HT-29 (cell line): ENCODE results near the gene STARD9. TPM values are rescaled to one million over a fixed set of nuclear protein-coding genes. Genes with fewer than 3 reads are reported as not detected.
"Not testable (repeated sequence)": the region's sequence is repeated elsewhere in the genome, so short reads cannot be mapped to it uniquely, and the experiment has no call there.

Experiments used
- DNase-seq: peaks from one replicate; pipeline ENCODE4 v3.0.0-alpha.2; 2015; ENCODE audit warnings: low spot score
- total RNA-seq: library from RNA; depleted of rRNA; stranded (reverse); fragments of >200 nt; shearing (Covaris generic); gene quantifications from 2 replicates; pipeline ENCODE4 v1.2.3, GENCODE V29; 2014

STARD9 gene
- total RNA-seq, 1 experiment from 2014 or later = 0.15 TPM

DNA sequence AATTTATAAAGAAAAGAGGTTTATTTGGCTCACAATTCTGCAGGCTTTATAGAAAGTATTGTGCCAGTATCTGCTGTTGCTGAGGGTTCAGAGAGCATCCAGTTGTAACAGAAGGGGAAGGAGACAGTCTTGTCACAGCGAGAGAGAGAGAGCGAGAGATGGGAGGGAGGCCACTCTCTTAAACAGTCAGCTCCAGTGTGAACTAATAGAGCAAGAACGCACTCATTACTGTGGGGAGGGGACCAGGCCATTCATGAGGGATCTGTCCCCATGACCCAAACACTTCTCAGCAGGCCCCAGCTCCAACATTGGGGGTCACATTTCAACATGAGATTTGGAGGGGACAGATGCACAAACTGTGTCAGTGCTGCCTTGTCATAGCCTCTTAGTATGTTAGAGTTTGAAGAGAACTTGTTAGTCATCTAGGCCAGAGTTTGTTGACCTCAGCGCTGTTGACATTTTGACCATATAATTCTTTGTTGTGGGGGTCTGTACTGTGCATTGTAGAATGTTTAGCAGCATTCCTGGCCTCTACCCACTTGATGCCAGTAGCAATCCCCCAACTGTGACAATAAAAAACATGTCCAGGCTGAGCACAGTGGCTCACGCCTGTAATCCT, 15.3 kb downstream of the STARD9 start:
- DNase-seq = no peak

DNA sequence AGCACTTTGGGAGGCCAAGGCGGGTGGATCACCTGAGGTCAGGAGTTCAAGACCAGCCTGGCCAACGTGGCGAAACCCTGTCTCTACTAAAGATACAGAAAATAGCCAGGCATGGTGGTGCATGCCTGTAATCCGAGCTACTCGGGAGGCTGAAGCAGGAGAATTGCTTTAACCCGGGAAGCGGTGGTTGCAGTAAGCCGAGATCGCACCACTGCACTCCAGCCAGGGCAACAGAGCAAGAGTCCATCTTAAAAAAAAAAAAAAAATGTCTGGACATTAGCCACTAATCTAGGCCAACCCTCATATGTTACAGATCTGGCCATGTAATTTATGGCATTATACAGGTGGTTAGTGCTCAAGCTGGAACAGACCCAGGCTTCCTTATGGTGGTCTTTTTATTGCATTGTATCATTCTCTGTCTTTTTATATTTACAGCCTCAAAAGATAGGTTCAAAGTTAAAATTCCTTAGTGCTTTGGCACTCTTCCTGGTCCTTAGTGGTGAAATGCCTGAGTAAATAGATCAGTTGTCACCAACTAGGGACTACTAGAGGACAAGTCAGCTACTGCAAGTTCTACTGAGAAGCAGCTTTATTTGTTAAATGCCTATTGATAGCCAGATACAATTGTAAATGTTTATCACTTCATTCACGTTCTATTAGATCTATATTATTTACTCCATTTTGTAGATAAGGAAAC, 16.0 kb downstream of the STARD9 start:
- peak; percentile 55 for DNase-seq

DNA sequence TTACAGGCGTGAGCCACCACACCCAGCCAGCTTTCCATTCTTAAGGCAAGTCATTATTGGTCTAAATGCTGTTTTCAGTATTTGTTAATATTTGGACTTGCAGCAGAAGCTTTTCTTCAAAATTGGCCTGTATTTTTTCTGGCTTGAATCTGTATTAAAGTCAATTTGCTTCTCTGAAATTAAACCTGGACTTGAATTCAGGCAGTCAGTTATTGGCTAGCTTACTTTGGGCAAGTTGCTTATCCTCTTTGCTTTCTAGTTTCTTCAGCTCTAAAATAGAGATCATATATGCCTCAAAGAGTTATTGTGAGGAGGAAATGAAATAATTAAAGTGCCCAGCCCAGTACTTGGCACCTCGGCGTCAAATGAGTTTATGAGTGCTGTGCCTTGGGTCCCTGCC, 17.3 kb downstream of the STARD9 start:
- DNase-seq = no peak

DNA sequence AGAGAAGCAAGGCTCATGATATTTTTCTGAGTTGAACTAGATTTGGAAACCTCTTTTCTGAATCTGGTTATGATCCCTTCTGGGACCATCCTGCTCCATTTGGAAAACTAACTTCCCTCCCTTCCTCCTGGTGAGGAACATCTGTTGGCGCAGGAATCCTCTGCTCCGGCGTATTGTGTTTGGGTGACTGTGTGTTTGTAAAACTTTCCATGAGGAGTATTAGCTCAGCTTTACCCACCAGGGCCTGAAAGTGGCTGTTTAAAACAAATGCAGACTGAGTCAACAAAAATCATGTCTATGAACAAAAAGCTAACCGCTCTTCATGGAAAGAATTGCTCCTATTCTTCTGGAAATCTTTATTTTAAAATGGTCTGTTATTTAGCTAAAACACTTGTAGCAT, 17.7 kb downstream of the STARD9 start:
- DNase-seq = no peak

DNA sequence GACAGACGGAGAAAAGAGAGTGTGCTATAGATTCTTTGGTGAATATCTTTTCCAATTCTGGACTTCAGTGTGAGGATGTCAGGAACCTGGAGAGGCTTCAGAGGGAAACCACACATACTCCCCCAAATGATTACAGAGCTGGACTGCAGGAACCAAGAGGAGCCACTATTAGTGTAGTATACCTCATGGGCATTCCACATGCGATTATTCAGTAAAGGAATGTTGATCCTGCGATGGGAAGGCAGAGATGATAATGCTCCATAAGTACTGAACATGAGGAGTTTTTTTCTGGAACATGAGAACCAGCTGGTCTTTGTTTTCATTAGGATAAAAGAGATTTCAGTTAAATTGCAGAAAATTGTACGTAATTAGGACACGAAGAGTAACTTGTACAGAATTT, 18.7 kb downstream of the STARD9 start:
- no peak for DNase-seq

DNA sequence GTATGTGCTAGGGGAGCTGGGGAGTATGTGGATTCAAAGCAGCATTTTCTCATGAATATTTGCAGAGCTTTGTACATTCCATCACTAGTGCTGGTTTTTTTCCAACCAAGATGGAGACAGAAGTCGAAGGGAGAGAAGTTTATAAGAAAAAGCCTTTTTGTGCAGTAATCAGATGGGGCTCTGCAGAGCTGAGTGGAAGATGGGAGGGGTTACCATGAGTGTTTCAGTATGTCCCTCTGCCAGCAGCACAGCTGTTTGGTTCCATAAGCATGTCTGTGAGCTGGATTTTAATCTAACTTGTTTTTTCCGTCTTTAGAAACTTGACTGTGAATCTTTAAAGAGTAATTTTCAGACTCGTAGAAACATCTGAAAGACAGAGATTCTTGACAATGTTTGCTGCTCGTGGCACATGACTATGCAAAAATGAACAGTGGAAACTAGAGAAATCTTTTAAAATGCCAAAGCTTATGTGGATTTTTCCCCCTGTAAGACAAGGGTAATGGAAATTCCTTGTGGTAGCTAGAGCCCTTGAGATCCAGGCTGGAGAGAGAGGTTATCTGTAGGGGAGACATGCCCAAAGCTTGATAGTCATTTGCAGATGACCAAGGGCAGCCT, 20.3 kb downstream of the STARD9 start:
- no peak for DNase-seq

DNA sequence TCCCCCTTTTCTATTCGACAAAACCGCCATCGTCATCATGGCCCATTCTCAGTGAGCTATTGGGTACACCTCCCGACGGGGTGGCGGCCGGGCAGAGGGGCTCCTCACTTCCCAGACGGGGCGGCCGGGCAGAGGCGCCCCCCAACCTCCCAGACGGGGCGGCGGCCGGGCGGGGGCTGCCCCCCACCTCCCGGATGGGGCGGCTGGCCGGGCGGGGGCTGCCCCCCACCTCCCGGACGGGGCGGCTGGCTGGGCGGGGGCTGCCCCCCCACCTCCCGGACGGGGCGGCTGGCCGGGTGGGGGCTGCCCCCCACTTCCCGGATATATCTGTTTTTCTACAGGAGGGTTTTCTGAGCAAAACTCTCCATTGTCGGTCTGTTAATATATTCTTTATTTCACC, 25.9 kb downstream of the STARD9 start:
- not testable (repeated sequence) for DNase-seq

DNA sequence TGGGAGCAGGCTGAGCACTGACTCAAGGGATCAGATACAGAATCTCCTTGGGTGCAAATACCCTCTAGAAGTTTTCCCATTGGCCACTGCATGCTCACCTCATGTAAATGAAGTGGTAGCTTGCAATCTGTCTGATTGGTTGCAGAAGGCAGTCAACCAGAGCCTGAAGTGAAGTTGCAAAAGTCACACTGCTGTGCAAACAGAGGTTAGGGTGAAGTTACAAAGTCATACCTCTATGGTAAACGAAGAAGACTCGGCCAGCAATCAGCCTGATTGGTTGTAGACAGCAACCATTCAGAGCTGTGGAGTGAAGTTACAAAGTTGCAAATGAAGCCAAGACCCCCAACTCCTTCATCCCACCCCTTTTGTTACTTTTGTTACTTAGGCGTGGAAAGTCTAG, 27.1 kb downstream of the STARD9 start:
- no peak for DNase-seq

DNA sequence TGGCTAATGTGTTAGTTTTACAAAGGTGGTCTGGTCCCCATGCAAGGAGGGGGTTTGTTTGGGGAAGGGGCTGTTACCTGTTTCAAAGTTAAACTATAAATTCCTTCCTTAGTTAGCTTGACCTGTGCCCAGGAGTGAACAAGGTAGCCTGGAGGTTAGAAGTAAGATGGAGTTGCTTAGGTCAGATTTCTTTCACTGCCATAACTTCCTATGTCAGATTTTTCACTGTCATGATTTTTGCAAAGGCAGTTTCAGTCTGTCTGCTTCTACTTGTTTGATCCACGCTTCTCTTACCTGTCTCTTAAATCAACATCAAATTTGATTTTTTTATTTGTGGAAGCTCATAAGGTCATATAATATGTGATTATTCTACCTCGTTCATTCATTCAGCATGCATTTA, 28.6 kb downstream of the STARD9 start:
- no peak for DNase-seq

DNA sequence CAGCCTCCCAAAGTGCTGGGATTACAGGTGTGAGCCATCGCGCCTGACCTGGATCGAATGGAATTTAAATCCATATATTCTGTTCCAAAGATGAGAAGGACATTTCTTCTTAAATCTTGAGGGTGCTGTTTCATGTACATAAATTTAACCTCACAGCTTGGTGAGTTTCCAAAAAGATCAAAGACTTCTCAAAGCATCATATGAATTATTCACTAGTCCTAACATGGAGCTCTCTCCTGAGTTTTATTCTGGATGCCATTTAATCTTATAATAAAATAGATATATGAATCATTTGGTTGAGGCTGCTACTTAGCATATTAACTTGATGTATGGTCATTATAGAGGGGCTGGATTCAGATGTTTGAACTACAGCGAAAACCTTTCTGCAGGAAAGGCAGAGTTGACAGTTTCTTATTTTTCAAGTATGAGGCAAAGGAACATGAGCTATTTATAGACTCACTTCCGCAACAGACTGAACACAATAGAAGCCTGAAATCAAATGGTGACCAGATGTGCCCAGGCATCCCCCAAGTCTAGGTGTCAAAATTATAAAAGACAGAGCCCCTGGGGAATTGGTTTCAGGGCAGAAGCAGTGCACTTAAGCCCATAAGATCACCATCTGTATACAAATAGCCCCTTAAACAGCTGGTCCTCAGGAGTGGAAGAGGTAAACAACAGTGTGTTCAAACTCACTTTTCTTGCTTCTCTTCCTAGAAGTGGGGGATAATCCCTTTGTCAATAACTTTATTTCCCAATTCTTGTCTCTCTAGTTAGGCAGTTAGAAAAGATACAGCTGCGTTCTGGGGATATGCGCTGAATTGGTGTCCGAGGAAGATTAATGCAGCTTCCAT, 29.7 kb downstream of the STARD9 start:
- no peak for DNase-seq

DNA sequence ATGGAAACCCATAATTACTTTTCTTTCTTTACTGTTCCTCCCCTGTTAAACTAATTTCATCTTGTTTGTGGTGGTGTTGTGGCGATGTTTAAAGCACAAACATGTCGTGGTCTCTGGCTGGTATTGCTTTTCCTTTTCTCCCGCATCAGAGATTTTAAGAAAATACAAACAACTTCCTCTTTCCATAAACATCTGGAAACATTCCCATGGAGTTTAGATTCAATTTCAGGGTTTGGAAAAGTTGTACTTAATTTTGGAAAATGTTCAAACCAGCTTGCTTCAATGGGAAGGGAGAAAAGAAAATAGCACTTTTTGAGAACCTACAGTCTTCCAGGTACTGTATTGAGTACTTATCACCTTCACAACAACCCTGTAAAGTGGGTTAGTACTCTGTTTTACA, 30.4 kb downstream of the STARD9 start:
- DNase-seq = no peak

DNA sequence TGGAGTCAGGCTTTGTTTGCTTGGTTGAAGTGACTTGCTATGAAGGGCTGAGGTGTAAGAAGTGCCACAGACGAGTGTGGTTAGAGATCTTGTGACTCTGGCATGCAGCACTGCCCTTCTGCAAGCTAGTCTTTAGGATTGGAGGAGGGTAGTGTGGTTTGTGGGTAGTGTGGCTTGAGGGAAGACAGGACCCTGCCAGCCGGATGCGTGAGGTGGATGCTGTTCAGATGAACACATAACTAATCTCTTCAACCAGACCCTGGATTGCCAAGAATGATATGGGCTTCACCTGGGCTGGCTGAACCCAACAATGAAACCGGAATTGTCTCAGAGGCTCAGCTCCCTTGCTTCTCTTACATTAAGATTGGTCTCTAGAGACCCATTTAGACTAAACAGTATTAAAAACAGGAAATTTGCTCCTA, 32.7 kb downstream of the STARD9 start:
- no peak for DNase-seq

DNA sequence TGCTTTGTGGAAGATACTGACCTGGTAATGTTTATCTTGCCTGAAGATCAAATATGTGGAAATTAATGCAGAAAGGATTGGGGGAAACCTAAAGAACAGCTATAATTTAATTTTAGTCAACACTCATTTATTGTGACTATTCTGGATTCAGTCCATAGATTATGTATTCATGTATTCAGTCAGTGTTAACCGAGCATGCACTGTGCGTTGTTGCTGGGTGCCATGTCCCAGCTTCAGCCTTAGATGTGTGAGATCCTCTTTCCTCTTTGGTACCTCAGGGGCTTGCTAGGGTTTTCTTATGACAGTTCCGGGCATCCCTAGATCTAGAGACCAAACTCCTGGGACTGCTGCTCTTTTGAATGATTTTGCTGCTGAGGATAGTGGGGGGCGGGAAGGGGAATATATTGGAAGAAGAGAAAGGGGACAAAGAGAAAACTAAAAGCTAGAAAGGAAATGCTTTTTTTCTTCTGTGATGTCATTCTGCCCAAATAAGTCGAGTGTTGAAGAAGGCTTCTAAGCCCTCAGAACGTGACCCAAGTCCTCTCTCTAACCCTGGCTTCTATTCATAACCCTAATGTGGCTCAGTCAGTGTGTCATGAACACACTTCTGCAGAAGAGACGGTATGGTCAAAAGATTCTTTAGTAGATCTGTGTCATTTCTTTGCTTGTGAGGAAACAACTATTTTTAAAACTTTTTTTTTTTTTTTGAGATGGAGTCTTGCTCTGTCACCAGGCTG, 33.5 kb downstream of the STARD9 start:
- no peak for DNase-seq

DNA sequence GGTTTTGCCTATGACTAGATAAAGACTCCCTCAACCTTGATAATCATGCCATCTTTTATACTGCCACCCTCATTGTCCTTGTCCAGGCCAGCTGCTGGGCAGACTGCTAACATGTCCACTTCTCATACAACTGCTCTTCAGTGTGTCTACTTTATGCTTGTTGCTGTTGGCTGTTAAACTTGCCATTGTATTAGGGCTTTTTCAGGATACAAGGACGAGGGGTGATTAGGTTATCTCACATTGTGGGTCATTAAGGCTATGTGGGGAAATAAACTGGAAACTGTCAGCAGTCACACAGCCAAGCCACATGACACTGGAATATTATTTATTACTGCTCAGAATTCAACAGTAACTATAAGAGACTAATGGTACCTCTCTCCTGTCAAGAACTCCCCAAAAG, 36.1 kb downstream of the STARD9 start:
- no peak for DNase-seq

DNA sequence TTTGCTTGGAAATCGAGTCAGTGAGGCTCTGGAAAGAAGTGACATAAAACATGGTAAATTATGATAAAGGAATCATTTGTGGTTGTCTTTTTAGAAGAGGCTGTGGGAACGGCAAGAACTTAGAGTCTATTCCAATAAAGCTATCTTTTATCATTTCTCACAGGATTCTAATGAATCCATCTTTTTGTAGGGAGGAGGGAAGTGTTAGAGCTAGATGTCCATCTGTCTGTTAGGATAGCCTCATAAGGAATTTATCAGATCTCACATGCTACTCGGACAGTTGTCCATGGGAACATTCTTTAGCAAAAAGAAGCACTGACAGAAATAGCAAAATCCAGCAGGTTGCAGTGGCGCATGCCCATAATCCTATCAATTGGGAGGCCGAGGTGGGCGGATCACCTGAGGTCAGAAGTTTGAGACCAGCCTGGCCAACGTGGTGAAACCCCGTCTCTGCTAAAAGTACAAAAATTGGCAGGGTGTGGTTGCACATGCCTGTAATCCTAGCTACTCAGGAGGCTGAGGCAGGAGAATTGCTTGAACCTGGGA, 37.0 kb downstream of the STARD9 start:
- no peak for DNase-seq

DNA sequence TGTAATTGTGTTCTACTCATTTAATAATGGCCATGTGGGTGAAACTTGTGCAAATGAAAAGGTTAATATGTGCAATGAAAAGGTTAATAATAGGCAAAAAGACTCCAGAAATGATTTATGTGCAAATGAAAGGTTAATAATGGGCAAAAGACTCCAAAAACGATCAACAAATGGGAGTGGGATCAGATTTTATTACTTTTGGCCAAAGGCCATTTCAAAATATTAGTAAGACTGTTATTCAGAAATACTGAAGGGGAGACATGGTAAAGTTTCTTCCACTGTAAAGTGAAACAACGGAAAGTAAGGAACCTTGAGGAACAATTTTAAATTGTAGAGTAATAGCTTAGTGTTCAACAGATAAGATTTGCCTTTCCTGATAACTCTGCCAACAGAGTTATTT, 40.7 kb downstream of the STARD9 start:
- no peak for DNase-seq

DNA sequence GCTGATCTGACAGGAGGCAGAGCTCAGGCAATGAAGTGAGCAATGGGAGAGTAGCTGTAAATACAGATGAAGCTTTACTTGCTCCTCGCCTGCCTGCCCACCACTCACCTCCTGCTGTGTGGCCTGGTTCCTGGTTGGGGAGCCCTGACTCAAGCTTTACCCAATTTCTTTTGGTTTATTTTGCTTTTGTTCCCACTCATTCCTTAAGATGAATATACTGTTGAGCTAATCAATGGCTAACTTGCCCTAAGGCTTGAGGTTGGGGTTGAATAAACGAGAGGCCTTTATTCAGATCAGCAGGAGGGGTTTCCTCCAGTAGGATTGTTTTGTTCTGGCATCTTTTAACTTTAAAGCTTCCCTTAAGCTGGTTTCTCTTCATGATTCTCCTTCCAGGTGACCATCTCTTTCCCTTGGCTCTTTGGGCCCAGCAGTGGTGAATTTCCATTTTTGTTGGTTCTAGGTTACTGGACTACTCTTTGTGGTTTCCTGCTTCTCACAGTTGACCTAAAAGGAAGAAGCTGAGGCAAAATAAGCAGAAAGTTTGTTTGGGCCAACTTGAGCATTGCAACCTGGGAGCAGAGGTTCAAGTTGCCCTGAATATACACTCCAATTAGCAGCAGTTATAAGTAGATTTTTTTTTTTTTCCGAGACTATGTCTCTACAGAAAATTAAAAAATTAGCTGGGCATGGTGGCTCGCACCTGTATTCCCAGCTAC, 44.4 kb downstream of the STARD9 start:
- no peak for DNase-seq

DNA sequence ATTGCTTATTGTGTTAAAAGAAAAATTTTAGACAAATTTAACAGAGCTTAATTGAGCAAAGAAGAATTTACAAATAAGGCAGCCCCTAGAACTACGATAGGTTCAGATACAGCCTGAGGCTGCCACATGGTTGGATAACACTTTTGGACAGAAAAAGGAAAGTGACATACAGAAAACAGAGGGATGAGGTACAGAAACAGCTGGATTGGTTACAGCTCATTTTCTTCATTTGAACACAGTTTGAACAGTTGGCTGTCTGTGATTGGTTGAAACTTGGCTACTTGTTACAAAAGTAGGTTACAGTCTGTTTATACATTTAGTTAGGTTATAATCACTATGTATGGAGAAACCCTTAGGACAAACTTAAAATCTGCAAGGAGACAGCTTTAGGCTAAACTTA, 46.0 kb downstream of the STARD9 start:
- no peak for DNase-seq

DNA sequence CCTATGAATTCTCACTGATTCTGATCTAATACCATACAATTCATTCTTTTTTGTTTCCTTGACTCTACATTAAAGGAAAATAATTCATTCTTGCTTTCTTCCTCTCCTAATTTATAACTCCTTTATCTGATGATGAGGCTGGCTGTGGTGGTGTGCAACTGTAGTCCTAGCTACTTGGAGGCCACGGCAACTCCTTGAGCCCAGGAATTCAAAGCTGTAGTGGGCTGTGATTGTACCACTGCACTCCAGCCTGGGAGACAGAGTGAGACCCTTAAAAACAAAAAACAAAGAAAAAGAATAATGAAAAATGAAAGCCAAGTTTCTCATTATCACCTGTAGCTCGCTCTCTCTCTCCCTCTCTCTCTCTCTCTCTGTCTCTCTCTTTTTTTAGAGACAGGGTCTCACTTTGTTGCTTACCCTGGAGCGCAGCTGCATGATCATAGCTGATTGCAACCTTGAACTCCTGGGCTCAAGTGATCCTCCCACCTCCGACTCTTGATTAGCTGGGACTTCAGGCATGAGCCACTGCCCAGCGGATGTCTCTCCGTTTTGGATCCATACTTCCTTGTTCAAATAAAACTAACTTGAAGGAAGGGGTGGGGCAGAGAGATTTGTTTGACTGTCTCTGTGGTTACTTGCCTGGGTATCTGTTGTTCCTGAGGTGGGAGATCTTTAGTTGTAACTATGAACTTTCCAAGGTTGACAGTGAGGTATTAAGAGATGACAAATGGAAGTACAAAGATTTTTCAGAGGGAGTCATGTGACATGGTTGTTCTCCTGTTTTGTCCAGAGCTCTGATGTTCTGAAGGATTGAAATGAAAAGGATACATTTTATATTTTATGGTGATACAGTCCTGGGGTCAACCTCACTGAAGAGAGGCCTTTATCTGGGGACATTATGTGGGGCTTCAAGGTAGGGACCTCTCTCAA, 46.9 kb downstream of the STARD9 start:
- peak; percentile 67 for DNase-seq
